Erythroblast (primary cell): ENCODE results near the gene PARP11.

Experiments
- GATA1 ChIP-seq: IDR thresholded peaks from 2 replicates; pipeline ENCODE4 v1.6.1; 2011; ENCODE audit warnings: low read depth, mild to moderate bottlenecking, control low read depth, low read length, moderate library complexity
- POLR2A ChIP-seq: IDR thresholded peaks from 2 replicates; pipeline ENCODE4 v1.6.1; 2011; ENCODE audit warnings: mild to moderate bottlenecking, low read length

GRCh38 chr12:3922033-3922432 is 48.8 kb upstream of the PARP11 start:
- TF ChIP-seq POLR2A (no peak), GATA1 (no peak)
